Body of pancreas (tissue), 4 donors: ENCODE data around the gene SUPT20HL1.

ENCODE experiments used
- CTCF ChIP-seq, 7 experiments: fragments of 450-650 bp in 4 of 7; fragments of 200-600 bp in 3 of 7; sonication (generic) in 3 of 7; IDR thresholded peaks; one replicate each; pipeline ENCODE4 v1.5.1; 2016 to 2019; ENCODE audit warnings: antibody characterized with exemption in 7 of 7
- POLR2A ChIP-seq, 3 donors: fragments of 450-650 bp; IDR thresholded peaks; one replicate each; pipeline ENCODE4 v1.6.1; 2016; ENCODE audit warnings: antibody characterized with exemption in 3 of 3, mild to moderate bottlenecking in 2 of 3

GRCh38 chrX:24378706-24379105 lies 18.3 kb downstream of the SUPT20HL1 start:
- TF ChIP-seq CTCF (IDR thresholded peaks at IDR 0.05) = no peak
- TF ChIP-seq POLR2A (IDR thresholded peaks at IDR 0.05) = no peak
